Measurements from ENCODE around the gene GBE1.

Gene GBE1

DNA sequence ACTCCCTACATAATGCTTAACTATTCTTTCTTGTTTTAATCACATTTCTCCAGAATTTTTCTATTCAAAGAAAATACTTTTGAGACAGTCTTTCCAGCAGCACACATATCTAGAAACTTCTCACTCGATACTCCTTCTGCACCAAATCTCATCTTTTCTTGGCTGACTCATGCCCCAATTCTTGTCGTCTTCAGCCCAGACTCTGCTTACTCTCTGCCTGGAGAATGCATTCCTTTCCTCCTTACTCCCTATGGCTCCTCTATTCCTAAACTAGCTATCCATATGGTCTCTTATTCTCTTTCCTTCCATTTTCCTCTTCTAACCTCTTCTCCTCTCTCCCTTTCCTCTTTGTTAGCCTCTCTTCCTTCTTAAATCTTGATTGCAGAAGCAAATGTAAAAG is 158.7 kb downstream of the GBE1 start:
- DNase-seq: no peak

GRCh38 chr3:81601707-81602305 is 159.6 kb downstream of the GBE1 start:
- no peak for DNase-seq

- DNase-seq: no peak
These were observed 169.3 kb downstream of the GBE1 start for GRCh38 chr3:81592101-81592500.

GRCh38 chr3:81585937-81586336 is 175.5 kb downstream of the GBE1 start:
- no peak for DNase-seq

GRCh38 chr3:81585056-81585455 is 176.4 kb downstream of the GBE1 start:
- DNase-seq: no peak

GRCh38 chr3:81581966-81582599 is 179.4 kb downstream of the GBE1 start:
- peak; percentile 6 for DNase-seq

GRCh38 chr3:81580355-81580754 is 181.1 kb downstream of the GBE1 start:
- DNase-seq: no peak

DNA sequence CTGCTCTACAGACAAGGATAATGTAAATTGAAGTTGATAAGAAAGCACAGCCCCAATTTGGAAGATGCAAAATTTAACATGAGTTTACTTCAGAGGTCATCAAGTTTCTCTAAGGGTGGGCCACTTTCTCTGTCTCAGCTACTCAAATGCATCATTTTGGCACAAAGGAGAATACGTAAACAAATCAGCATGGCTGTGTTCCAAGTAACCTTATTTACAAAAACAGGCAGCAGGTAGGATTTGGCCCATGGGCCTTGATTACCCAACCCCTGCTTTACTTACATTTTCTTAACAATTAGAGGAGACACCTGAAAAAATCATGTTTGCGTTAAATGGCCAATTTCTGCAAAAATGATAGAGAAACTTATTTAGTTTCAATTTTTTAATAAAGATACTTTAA is 181.7 kb downstream of the GBE1 start:
- no peak for DNase-seq

DNA sequence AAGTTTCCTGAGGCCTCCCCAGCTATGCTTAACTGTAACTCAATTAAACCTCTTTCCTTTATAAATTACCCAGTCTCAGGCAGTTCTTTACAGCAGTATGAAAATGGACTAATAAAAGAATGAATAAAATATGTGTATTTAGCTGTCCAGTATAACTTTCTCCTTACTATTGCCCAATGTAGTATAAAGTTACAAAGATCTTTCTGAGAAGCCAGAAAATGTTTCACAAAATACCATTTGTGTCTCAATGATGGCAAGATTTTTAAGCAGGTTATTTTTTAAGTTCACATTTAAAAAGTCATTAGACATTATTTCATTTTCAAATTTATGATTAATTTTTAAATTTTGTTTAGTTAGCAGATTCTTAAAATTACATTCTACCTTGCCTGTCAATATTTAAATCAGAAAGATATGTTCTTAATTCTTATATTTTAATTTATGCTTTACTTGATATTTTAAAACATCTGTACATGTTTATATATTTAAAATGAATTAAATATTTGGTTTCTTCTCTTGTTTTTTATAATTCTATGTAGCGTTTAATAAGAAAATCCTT is 189.2 kb downstream of the GBE1 start:
- DNase-seq: no peak

DNA sequence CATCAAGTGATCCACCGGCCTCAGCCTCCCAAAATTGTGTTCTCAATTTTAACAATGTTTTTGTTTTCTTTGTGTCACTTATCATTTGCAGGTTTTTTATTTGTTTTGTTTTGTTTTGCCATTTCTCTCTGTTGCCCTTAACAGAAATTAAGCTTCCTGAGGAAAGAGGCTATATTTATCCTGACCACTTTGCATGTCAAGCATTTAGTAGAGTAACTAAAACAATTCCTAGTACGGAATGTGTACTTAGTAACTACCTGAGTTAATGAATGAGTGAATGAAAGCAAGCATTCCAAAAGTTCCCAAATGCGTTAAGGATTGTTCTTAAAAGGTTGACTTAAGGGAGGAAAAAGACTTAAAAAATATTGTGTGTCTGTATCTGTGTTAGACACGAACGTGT is 193.1 kb downstream of the GBE1 start:
- no peak for DNase-seq

DNA sequence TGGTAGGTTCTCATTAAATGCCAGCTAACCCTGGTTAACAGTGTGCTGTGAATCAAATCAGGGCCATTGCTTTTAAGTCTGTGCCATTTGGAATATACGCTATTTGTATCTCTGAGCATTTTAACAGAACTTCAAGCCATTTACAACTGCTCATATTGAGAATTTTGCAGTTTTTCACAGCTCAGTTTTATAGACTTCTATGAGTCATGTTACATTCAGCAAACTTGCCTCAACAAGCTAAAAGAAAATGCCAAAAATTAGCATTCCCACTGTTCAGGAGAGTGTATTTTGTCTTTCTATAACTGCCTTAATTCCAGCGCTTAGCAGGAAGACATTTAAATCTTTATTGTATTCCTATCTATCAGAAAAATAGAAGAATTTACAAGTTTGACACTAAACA is 196.4 kb downstream of the GBE1 start:
- no peak for DNase-seq

DNA sequence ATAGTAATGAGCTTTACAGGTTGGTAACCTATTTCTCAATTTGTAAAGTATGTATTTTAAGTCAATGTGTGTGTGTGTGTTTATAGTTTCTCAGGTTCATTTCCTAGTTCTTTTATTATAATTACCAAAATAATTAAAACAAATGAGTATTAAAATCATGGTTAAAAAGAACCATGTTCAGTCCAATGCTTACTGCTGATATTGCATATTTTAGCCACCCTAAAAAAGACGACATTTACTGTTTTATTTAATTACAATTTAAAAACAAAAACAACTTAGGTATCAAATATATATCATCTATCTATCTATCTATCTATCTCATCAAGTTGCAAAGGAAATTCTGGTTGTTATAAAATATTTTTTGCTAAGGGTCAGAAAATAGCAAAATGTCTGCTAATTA is 203.3 kb downstream of the GBE1 start:
- DNase-seq: no peak

DNA sequence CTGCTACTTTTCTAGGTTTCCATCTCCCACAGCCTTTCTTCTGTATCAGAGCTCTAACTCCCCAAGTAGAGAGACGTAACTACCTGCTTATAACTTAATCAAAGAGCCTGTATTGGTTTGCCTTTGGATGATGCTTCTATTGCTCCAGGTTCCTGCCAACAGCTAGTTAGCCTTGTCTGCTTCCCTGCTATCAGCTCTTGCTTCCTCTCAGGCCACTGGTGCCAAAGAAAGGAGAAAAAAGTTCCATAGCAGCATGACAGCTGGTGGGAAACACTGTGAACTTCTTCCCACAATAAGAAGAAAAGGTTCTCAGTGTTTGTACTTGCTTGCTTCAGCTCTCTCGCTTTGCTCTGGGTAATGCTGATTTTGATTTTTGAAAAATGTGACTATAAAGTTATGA is 206.6 kb downstream of the GBE1 start:
- no peak for DNase-seq

- no peak for DNase-seq
These were observed 207.1 kb downstream of the GBE1 start for GRCh38 chr3:81554388-81554787.

GRCh38 chr3:81550415-81550814 is 211.0 kb downstream of the GBE1 start:
- no peak for DNase-seq

- no peak for DNase-seq
These were observed 211.6 kb downstream of the GBE1 start for GRCh38 chr3:81549831-81550230.

DNA sequence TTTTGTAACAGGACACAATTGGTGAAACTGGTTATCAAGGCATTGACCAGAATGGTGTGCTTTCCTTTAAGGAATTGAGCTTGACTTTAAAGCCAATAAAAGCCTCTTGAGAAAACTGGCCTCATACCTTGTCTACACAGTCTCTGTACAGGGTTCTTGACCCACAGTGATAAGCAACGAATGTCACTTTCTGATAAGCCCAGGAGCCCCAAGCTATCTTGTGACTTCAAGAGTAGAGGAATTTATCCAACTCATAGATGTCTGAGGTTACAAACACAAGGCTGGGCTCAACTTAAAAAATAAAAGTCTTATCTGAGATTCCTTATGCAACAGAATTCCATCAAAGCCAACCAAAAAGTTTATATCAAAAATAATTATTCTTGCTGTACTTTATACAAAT is 212.1 kb downstream of the GBE1 start:
- no peak for DNase-seq

- DNase-seq: no peak
These were observed 215.9 kb downstream of the GBE1 start for GRCh38 chr3:81545572-81545971.

DNA sequence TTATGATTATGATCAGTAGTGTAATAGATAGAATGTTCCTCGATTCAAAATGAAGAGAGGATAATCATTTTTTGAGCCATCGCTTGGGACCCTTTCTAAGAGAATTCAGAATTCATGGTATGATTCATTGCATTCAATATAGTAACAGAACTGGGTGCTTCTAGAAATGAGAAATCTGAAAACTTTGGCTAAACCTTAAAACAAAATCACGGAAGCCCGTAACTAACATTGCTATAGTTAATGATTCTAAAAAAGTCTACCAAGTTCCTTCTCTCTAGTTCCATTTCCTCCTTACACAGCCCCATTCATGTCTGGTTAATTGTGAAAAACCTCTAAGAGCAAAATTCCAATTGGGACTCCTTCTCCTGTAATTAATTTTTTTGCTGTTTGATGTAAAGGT is 217.1 kb downstream of the GBE1 start:
- DNase-seq: no peak

DNA sequence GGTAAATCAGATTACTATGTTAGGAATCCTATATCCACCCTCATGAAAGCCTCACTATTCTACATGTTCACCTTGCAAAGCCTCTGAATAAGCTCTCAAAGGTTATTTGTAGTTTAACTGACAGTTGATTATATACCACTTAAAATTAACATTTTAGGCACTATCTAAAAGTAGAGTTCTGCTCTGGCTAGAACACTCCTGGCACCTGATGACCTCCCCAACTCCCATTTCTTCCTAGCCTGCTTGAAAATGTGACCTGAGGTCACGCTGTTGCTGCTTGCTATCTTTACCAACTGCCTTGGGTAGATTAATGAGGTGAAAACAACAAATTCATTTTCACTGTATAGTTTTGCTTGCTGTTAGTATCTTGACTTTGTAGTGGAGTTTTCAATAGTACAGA is 220.7 kb downstream of the GBE1 start:
- no peak for DNase-seq

GRCh38 chr3:81531846-81532245 is 229.6 kb downstream of the GBE1 start:
- no peak for DNase-seq

- DNase-seq: no peak
These were observed 230.2 kb downstream of the GBE1 start for GRCh38 chr3:81531263-81531662.

- DNase-seq: no peak
These were observed 231.1 kb downstream of the GBE1 start for GRCh38 chr3:81530180-81530939.

- DNase-seq: no peak
These were observed 239.6 kb downstream of the GBE1 start for GRCh38 chr3:81521855-81522254.
